Endothelial cell (in vitro differentiated cells): ENCODE data around the gene NOSIP. TPM values are rescaled to one million over a fixed set of nuclear protein-coding genes. Genes with fewer than 3 reads are reported as not detected.

Source experiments
- DNase-seq: peaks from one replicate; pipeline ENCODE4 v3.0.0; 2021; ENCODE audit warnings: low spot score
- H3K27ac Mint-ChIP-seq: one replicate; pipeline ENCODE4 v1.8.0; 2021; ENCODE audit warnings: mixed read lengths, inconsistent platforms; ENCODE audit not compliant: unreplicated experiment
- H3K27me3 Mint-ChIP-seq: one replicate; pipeline ENCODE4 v1.8.0; 2021; ENCODE audit warnings: mild to moderate bottlenecking, moderate library complexity, mixed read lengths, inconsistent platforms; ENCODE audit not compliant: unreplicated experiment
- H3K36me3 Mint-ChIP-seq: one replicate; pipeline ENCODE4 v1.8.0; 2021; ENCODE audit warnings: mild to moderate bottlenecking, low read depth, mixed read lengths, inconsistent platforms; ENCODE audit not compliant: unreplicated experiment
- H3K4me1 Mint-ChIP-seq: one replicate; pipeline ENCODE4 v1.8.0; 2021; ENCODE audit warnings: mild to moderate bottlenecking, mixed read lengths, inconsistent platforms; ENCODE audit not compliant: unreplicated experiment
- H3K4me3 Mint-ChIP-seq: one replicate; pipeline ENCODE4 v1.8.0; 2021; ENCODE audit warnings: mild to moderate bottlenecking, mixed read lengths, inconsistent platforms; ENCODE audit not compliant: unreplicated experiment
- H3K9me3 Mint-ChIP-seq: one replicate; pipeline ENCODE4 v1.8.0; 2021; ENCODE audit warnings: mixed read lengths, inconsistent platforms; ENCODE audit not compliant: unreplicated experiment
- total RNA-seq: library from RNA; stranded (reverse); fragmentation: NEBNext Ultra II Directional; extraction: Animal tissue kit (Norgen Biotek cat#: 25700); gene quantifications from one replicate; pipeline ENCODE4 v1.2.1, GENCODE V29; 2021; ENCODE audit not compliant: unreplicated experiment
- TF ChIP-seq, protein P1 (sequence below): fragments of 200-600 bp; sonication (generic); IDR thresholded peaks from one replicate; pipeline ENCODE4 v1.5.0; 2021; ENCODE audit warnings: antibody characterized with exemption; ENCODE audit not compliant: unreplicated experiment

Gene NOSIP
- total RNA-seq, 1 donor from 2014 or later: 76.3 TPM

DNA sequence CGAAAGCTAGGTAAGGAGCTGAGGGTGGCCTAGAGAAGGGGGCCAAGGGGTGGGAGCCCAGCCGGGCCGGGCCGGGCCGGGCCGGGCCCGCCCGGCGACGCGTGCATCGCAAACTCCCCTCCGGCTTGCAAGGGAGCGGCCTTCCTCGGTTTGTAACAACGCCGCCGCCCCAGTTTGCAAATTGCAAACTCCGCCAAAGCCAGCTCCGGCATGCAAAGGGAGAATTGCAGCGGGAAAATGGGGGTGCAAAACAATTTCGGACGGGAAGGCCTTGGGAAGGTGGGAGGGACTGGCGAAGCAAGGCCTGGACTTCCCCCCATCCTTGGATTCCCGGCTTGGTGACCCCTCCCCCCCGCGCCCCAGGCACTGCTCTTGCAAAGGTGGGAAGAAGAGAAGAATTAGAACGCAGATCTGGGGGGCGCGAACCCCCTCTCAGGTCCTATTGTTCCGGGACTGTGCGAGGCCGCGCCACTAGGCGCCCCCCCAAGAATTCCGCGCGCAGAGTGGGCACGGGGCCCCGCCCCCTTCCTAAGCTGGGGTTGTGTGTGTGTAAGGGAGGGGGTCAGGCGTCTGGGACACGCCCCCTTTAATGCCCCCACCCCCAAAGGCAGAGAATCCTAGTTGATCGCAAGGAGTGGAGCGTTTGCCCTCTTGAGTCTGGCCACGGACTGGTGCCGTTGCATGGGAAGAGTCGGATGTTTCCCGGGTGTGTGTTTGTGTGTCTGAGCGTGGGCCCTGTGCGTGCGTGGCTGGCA is 11.6 kb upstream of the NOSIP start:
- TF ChIP-seq, protein P1, sequence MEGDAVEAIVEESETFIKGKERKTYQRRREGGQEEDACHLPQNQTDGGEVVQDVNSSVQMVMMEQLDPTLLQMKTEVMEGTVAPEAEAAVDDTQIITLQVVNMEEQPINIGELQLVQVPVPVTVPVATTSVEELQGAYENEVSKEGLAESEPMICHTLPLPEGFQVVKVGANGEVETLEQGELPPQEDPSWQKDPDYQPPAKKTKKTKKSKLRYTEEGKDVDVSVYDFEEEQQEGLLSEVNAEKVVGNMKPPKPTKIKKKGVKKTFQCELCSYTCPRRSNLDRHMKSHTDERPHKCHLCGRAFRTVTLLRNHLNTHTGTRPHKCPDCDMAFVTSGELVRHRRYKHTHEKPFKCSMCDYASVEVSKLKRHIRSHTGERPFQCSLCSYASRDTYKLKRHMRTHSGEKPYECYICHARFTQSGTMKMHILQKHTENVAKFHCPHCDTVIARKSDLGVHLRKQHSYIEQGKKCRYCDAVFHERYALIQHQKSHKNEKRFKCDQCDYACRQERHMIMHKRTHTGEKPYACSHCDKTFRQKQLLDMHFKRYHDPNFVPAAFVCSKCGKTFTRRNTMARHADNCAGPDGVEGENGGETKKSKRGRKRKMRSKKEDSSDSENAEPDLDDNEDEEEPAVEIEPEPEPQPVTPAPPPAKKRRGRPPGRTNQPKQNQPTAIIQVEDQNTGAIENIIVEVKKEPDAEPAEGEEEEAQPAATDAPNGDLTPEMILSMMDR: no peak
- Mint-ChIP-seq H3K4me1 (peaks cover 21% of the 10 kb centered on the region), H3K4me3 (peak overlapping the region; percentile 95), H3K36me3 (peaks cover 12% of the 10 kb centered on the region), H3K9me3 (no peaks in the 10 kb centered on the region), H3K27me3 (peaks cover 12% of the 10 kb centered on the region), H3K27ac (peak overlapping the region; percentile 21)
- DNase-seq: peak; percentile 40

DNA sequence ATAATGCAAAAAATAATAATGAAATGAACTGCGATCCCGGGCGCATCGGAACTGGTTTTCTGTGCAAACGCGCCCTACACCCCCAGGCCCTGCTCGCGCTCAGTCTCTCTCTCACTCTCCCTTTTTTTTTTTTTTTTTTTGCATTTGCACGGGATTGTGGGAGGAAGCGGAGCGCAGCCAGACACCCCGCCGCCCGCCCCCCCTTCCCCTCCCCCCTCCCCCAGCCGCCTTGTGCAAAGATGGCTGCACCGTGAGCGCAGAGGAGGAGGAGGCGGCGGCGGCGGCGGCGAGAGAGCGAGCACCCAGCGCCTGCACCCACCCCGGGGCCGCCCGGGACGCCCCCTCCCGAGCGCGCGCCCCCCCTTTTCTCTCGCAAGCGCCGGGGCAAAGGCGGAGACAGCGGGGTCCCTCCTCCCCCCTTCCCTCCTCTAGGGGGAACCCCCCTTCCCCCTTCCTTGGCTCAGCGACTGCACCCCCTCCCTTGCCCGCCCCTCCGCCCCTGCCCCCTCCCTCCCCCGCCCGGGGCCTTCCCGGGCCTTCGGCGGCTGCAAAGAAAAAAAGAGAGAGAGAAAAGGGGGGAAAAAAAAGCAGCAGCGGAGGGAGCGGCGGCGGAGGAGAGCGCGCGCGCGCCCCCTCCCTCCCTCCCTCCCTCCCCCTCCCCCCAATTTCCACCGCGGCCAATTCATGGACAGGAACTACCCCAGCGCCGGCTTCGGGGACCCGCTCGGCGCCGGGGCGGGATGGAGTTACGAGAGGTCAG is 10.8 kb upstream of the NOSIP start, which contains the start of gene PRR12:
Gene PRR12 (plus strand): TSS at position 212 of the 760 bp plus-strand sequence. CDS start 473 bp downstream, at position 685.
- H3K4me1 Mint-ChIP-seq: peaks cover 21% of the 10 kb centered on the region
- H3K4me3 Mint-ChIP-seq: peak within 1 kb of the TSS; percentile 95
- peaks cover 12% of the 10 kb centered on the region for H3K36me3 Mint-ChIP-seq
- TF ChIP-seq, protein P1: no peak
- no peaks in the 10 kb centered on the region for H3K9me3 Mint-ChIP-seq
- peak; percentile 45 for DNase-seq
- H3K27me3 Mint-ChIP-seq: peaks cover 12% of the 10 kb centered on the region
- peak within 1 kb of the TSS; percentile 93 for H3K27ac Mint-ChIP-seq

DNA sequence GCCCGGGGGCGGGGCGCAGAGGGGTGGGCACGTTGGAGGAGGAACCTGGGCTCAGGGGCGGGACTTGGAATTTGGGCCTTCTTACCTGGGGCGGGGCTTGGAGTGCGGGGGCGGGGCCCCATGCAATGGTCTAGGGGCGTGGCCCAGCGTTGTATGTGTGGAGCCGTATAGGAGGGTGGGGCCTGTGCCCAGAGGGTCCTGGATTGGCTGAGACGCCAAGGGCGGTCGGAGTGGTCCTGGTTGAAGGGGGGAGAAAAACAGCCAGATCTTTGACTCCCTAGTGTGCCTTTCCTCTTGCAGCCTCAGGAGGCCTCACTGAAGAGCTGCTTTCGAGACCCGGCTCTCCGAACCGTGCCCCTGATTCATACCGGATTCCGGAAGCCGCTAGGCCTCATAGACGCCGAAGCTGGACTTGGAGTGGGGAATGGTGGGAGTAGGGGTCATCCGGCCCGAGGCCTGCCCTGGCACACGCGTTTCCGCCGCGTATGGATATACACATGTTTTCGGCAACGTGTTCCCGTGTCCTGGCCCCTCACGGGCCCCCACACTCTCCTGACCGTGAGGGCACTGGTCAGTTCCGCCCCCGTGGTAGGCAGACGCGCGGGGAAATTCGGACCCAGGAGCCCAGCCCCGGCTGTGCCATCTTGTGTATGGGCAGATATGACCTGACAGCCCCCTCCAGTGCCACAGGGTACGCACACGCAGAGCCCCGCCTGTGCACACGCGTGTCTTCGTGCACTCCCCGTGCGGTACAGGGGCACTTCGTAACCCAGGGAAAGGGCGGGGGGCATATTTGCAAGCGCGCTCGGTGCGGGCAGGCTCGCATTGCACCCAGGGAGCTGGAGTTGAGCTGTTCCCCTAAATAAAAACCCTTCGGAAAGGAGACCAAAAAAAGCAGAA is 10.0 kb upstream of the NOSIP start:
- peak; percentile 92 for DNase-seq

DNA sequence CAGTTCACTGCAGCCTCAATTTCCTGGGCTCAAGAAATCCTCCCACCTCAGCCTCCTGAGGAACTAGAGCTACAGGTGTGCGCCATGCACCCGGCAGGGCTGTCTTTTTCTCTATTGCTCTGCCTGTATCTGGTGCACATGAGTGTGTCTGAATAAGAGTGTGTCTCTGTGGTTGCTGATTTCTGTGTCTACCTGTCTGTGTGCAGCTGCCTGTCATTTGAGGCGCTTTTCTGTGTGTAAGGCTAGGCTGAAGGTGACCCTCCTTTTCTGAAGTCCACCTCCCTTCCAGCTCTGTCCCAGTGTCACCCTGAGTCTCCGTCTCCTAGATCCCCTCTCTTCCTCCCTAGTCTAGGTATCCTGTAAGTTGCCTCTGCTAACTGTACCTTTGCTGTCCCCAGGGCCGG is 9.1 kb upstream of the NOSIP start:
- DNase-seq: no peak
- H3K27me3 Mint-ChIP-seq: peaks cover 12% of the 10 kb centered on the region
- TF ChIP-seq, protein P1: no peak
- H3K27ac Mint-ChIP-seq: peak overlapping the region; percentile 74
- no peaks in the 10 kb centered on the region for H3K9me3 Mint-ChIP-seq
- peaks cover 21% of the 10 kb centered on the region for H3K4me1 Mint-ChIP-seq
- H3K4me3 Mint-ChIP-seq: peak overlapping the region; percentile 74
- peaks cover 12% of the 10 kb centered on the region for H3K36me3 Mint-ChIP-seq

More for the DNA sequence above, 10.0 kb upstream of the NOSIP start:
- peak overlapping the region; percentile 93 for H3K27ac Mint-ChIP-seq
- H3K27me3 Mint-ChIP-seq: peaks cover 12% of the 10 kb centered on the region
- H3K4me3 Mint-ChIP-seq: peak overlapping the region; percentile 93
- H3K9me3 Mint-ChIP-seq: no peaks in the 10 kb centered on the region
- H3K36me3 Mint-ChIP-seq: peaks cover 12% of the 10 kb centered on the region
- TF ChIP-seq, protein P1: no peak
- H3K4me1 Mint-ChIP-seq: peaks cover 21% of the 10 kb centered on the region
